ENCODE measurements around the gene WDR75. TPM values are rescaled to one million over a fixed set of nuclear protein-coding genes. Genes with fewer than 3 reads are reported as not detected.

Gene WDR75
- total and polyA plus RNA-seq, 2 of the 4 experiments (the other 2 are of a cell fraction) = 21.7 to 52.2 TPM

DNA sequence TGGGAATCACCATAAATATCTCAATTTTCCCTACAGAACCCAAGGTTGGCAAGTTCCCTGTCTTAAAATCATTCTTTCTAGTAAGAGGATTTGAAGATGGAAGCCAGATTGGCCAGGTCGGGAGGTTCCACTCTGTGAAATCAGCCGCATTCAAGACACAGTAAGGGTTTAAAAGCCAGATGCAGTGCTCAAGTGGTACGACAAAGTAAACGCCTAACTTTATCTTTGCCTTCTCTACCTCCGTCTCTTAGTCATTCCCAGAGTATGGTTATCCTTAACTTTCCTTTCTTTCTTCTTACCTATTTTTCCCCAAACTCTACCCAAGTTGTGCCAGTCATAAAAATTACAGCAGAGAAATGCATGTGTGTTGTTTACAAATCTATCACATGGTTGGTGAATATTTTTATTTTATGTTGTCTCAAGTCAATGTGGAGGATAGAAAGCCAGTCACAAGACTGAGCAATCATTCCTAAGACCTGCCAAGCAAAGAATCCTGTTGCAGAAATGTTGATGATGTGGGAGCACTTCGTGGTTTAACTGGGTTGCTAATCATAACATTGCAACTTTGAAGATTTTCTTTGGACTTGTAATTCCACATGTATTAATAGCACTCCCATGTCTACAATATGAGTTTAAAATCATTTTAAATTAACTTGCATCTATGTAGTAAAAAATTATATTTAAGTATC lies 76.7 kb downstream of the WDR75 start:
- Histone ChIP-seq H3K4me2 (ENCODE audit: low read depth, low read length) (no peak overlapping the region), H3K4me1 (ENCODE audit: control insufficient read depth, insufficient read depth, low read length) (peaks cover 7% of the 10 kb centered on the region), H3K27me3 (ENCODE audit: control insufficient read depth, insufficient read depth, low read length) (no peaks in the 10 kb centered on the region), H2AK5ac (ENCODE audit: low read depth, low read length) (no peak overlapping the region), H2AK9ac (replicated peaks; ENCODE audit: low read depth, low read length, poor library complexity) (no peak overlapping the region), H3K9me1 (ENCODE audit: insufficient read depth, low read length) (no peaks in the 10 kb centered on the region), H3K9ac (ENCODE audit: low read depth, low read length) (no peak overlapping the region), H4K91ac (ENCODE audit: insufficient read depth, low read depth, low read length) (no peak overlapping the region), H2BK120ac (ENCODE audit: low read depth, low read length) (no peak overlapping the region), H4K5ac (ENCODE audit: low read depth, low read length) (no peak overlapping the region; the same call in 1 of the 2 replicates), H2BK5ac (ENCODE audit: low read depth, low read length, poor library complexity, severe bottlenecking) (peak overlapping the region; percentile 37), H3K56ac (ENCODE audit: extremely low read depth, insufficient read depth, low read length) (no peak overlapping the region), H3K4me3 (ENCODE audit: insufficient read depth, low read depth, low read length) (no peak overlapping the region), H2BK15ac (ENCODE audit: low read depth, low read length) (no peak overlapping the region), H3K14ac (replicated peaks; ENCODE audit: low read depth, low read length) (no peak overlapping the region), H3K36me3 (ENCODE audit: control insufficient read depth, insufficient read depth, low read length) (no peaks in the 10 kb centered on the region), H2BK20ac (ENCODE audit: low read depth, low read length) (no peak overlapping the region), H2AFZ (replicated peaks; ENCODE audit: low read length, poor library complexity) (no peak overlapping the region), H3K18ac (ENCODE audit: low read depth, low read length) (peak overlapping the region; percentile 94; the same call in 1 of the 2 replicates), H4K8ac (ENCODE audit: low read depth in 2 of 2, low read length in 2 of 2) (no peak overlapping the region), H3K9me3 (ENCODE audit: control insufficient read depth, insufficient read depth, low read length) (peaks cover 2% of the 10 kb centered on the region; the same call in 1 of the 2 replicates), H4K20me1 (ENCODE audit: insufficient read depth, low read length) (no peaks in the 10 kb centered on the region), H3K23ac (ENCODE audit: low read depth, low read length) (no peak overlapping the region), H3K27ac (ENCODE audit: insufficient read depth, low read length) (peak overlapping the region; percentile 24; the same call in 1 of the 2 replicates), H3K4ac (ENCODE audit: low read depth, low read length) (no peak overlapping the region), H3K79me1 (ENCODE audit: low read depth in 1 of 2, low read length in 2 of 2) (no peaks in the 10 kb centered on the region)
- ATAC-seq (ENCODE audit: low read depth) (peak; percentile 50), DNase-seq (peak; percentile 73)
- intact Hi-C loops (cut with micrococcal nuclease) = no loop called here
- no CpG with 5 or more reads among the region's 6 CpGs for WGBS, 2 experiments (ENCODE audit: extremely low coverage in 2 of 2, insufficient read length in 1 of 2)
- ChIA-PET POLR2A (ENCODE audit: unreplicated experiment) (no interaction called here), CTCF (no interaction called here)
- BruUV-seq (replicated peaks) = no TSS peak
- in situ Hi-C loops (cut with MboI; ENCODE audit: low sequenced_read_pairs) = no loop called here
- TF ChIP-seq SMC3 (IDR thresholded peaks at IDR 0.05; ENCODE audit: low read depth, low read length) (no peak), BHLHE40 (IDR thresholded peaks at IDR 0.05; ENCODE audit: low read depth, low read length) (no peak)
- dilution Hi-C loops (cut with HindIII; ENCODE audit: low sequenced_read_pairs, unreplicated experiment) = no loop called here

All from IMR-90 (cell line).